Endothelial cell of umbilical vein (primary cell): ENCODE data around the gene HRNR. TPM values are rescaled to one million over a fixed set of nuclear protein-coding genes. Genes with fewer than 3 reads are reported as not detected.
"Not testable (repeated sequence)": the region's sequence is repeated elsewhere in the genome, so short reads cannot be mapped to it uniquely, and the experiment has no call there.

Source experiments
- Bru-seq: library from RNA; stranded (reverse); fragments of 400-500 nt; gene quantifications from one replicate; lab custom pipeline; 2021; lab: Mats Ljungman, UMichigan
- BruChase-seq, 2 experiments: library from RNA; stranded (reverse); fragments of 400-500 nt; gene quantifications; one replicate each; lab custom pipeline; 2021; lab: Mats Ljungman, UMichigan
- BruUV-seq: library from RNA; stranded (reverse); fragments of 400-500 nt; replicated peaks from 2 replicates; lab custom pipeline; 2021; lab: Mats Ljungman, UMichigan
- CTCF ChIA-PET: fragments of 300-600, 350-600 bp; sonication (Branson Sonifier 250); formaldehyde crosslinking; loops from one replicate; lab custom pipeline; 2021; ENCODE audit warnings: antibody characterized with exemption, inconsistent platforms; lab: Charles Lee
- POLR2A ChIA-PET: fragments of 300-600, 350-600 bp; sonication (Branson Sonifier 250); formaldehyde crosslinking; loops from one replicate; lab custom pipeline; 2021; ENCODE audit warnings: antibody characterized with exemption, inconsistent platforms; lab: Charles Lee
- DNase-seq: peaks from one replicate; pipeline ENCODE4 v3.0.0-alpha.2; 2011; ENCODE audit warnings: low read depth, low spot score
- FAIRE-seq: peaks from 2 replicates; lab custom pipeline; 2011; peaks lifted over from hg19 to GRCh38; lab: Jason Lieb, UNC
- H2AFZ ChIP-seq: 2 replicates; pipeline ENCODE4 v1.6.0; 2012; ENCODE audit warnings: low read depth, low read length, control low read depth, inconsistent platforms
- H3K27ac ChIP-seq: 2 replicates; pipeline ENCODE4 v1.5.1; 2011; ENCODE audit warnings: low read depth, mild to moderate bottlenecking, control low read depth, low read length, moderate library complexity; ENCODE audit not compliant: insufficient read depth
- H3K27me3 ChIP-seq, 2 experiments: 2 replicates each; pipeline versions ENCODE4 v1.6.0 to v1.6.1; 2011; ENCODE audit warnings: low read length in 2 of 2, mixed read lengths in 1 of 2; ENCODE audit not compliant: control insufficient read depth in 2 of 2, insufficient read depth in 2 of 2
- H3K36me3 ChIP-seq, 2 experiments: 2 replicates in 1 of 2; 3 replicates in 1 of 2; pipeline ENCODE4 v1.5.1; 2011; ENCODE audit warnings: low read length in 2 of 2, mild to moderate bottlenecking in 1 of 2, moderate library complexity in 1 of 2; ENCODE audit not compliant: control insufficient read depth in 2 of 2, insufficient read depth in 2 of 2; ENCODE audit errors: extremely low read depth in 1 of 2
- H3K4me1 ChIP-seq: 3 replicates; pipeline ENCODE4 v1.5.1; 2011; ENCODE audit warnings: mild to moderate bottlenecking, low read length; ENCODE audit not compliant: control insufficient read depth, insufficient read depth; ENCODE audit errors: extremely low read depth
- H3K4me2 ChIP-seq: 2 replicates; pipeline ENCODE4 v1.6.1; 2011; ENCODE audit warnings: low read length, control low read depth, mixed read lengths; ENCODE audit not compliant: insufficient read depth
- H3K4me3 ChIP-seq, 3 experiments: fragments of 200-600 bp in 1 of 3; sonication (generic), shearing (Covaris generic) in 1 of 3; replicated peaks in 1 of 3; 2 replicates each; pipeline ENCODE4 v1.5.1; 2011 to 2016; ENCODE audit warnings: control low read depth in 3 of 3, low read length in 3 of 3, mild to moderate bottlenecking in 2 of 3, inconsistent platforms in 1 of 3, low read depth in 1 of 3, moderate library complexity in 1 of 3; ENCODE audit not compliant: insufficient read depth in 1 of 3
- H3K79me2 ChIP-seq: 2 replicates; pipeline ENCODE4 v1.6.0; 2012; ENCODE audit warnings: low read length, inconsistent platforms; ENCODE audit not compliant: control insufficient read depth, insufficient read depth
- H3K9ac ChIP-seq: replicated peaks from 2 replicates; pipeline ENCODE3; 2011; ENCODE audit warnings: low read length, control low read depth; ENCODE audit not compliant: insufficient read depth; ENCODE audit errors: extremely low read depth
- H3K9me1 ChIP-seq: replicated peaks from 3 replicates; pipeline ENCODE4 v1.6.0; 2011; ENCODE audit warnings: mild to moderate bottlenecking, low read length; ENCODE audit not compliant: control insufficient read depth, insufficient read depth; ENCODE audit errors: extremely low read depth
- H3K9me3 ChIP-seq: replicated peaks from 2 replicates; pipeline ENCODE4 v1.5.1; 2012; ENCODE audit warnings: low read length, inconsistent platforms; ENCODE audit not compliant: control insufficient read depth, insufficient read depth
- H4K20me1 ChIP-seq: replicated peaks from 2 replicates; pipeline ENCODE3; 2011; ENCODE audit warnings: mild to moderate bottlenecking, low read length; ENCODE audit not compliant: control insufficient read depth, insufficient read depth; ENCODE audit errors: extremely low read depth
- EZH2 ChIP-seq: IDR thresholded peaks from 2 replicates; pipeline ENCODE4 v1.6.1; 2012; ENCODE audit warnings: borderline replicate concordance, low read depth, mild to moderate bottlenecking, moderate library complexity, low read length, inconsistent platforms; ENCODE audit not compliant: severe bottlenecking
- FOS ChIP-seq: IDR thresholded peaks from 2 replicates; pipeline ENCODE4 v1.6.1; 2011; ENCODE audit warnings: mild to moderate bottlenecking, low read length, moderate library complexity, borderline replicate concordance; ENCODE audit not compliant: insufficient read depth
- GATA2 ChIP-seq: IDR thresholded peaks from 2 replicates; pipeline ENCODE4 v1.7.0; 2011; ENCODE audit warnings: low read depth, mild to moderate bottlenecking, moderate library complexity, mixed read lengths, low read length; ENCODE audit not compliant: insufficient read length, insufficient read depth
- JUN ChIP-seq: IDR thresholded peaks from 2 replicates; pipeline ENCODE4 v1.6.1; 2011; ENCODE audit warnings: borderline replicate concordance, low read depth; ENCODE audit not compliant: insufficient read length, insufficient read depth
- MYC ChIP-seq: IDR thresholded peaks from one replicate; pipeline ENCODE4 v1.6.1; 2011; ENCODE audit warnings: mild to moderate bottlenecking, low read depth, low read length
- POLR2A ChIP-seq: IDR thresholded peaks from 2 replicates; pipeline ENCODE4 v1.6.1; 2012; ENCODE audit warnings: low read depth, mild to moderate bottlenecking, control low read depth, low read length
- POLR2AphosphoS5 ChIP-seq: IDR thresholded peaks from 2 replicates; pipeline ENCODE4 v1.6.1; 2012; ENCODE audit warnings: low read depth, mild to moderate bottlenecking, control low read depth, low read length, moderate library complexity; ENCODE audit not compliant: insufficient read depth
- dilution Hi-C: fragments of 300-500 bp; cut with MboI; formaldehyde crosslinking; loops from one replicate; pipeline ENCODE4 v1.15.0; 2019; ENCODE audit warnings: low sequenced_read_pairs; ENCODE audit not compliant: extremely low pct_ligation_motif_present
- intact Hi-C: fragments of 100-400 bp; cut with micrococcal nuclease; formaldehyde crosslinking; loops from one replicate; pipeline ENCODE4 v1.10.0; 2022
- long read RNA-seq: library from polyadenylated mRNA; stranded (forward); transcript quantifications from one replicate; pipeline ENCODE4 v2.0.0, GENCODE V29; 2021
- polyA minus RNA-seq, 3 experiments: library from RNA; depleted of rRNA, polyadenylated mRNA; stranded (reverse); fragments of >200 nt; gene quantifications; 1 replicate in 1 of 3; 2 replicates in 2 of 3; pipeline ENCODE4 v1.2.3, GENCODE V29; 2011
- polyA plus RNA-seq, 4 experiments: library from polyadenylated mRNA; depleted of rRNA in 3 of 4; stranded (reverse) in 3 of 4; unstranded in 1 of 4; fragments of >200 nt; gene quantifications; 2 replicates each; pipeline versions ENCODE4 v1.2.1 to v1.2.3, GENCODE V29; 2011 to 2012; ENCODE audit warnings: missing spikeins in 1 of 4
- total RNA-seq: library from RNA; stranded (reverse); gene quantifications from 2 replicates; pipeline ENCODE4 v1.2.3, GENCODE V29; 2021
- TF ChIP-seq, protein P1 (sequence below): IDR thresholded peaks from 2 replicates; pipeline ENCODE4 v1.6.1; 2011; ENCODE audit not compliant: insufficient read depth, insufficient read length
- TF ChIP-seq, protein P2 (sequence below), 2 donors: IDR thresholded peaks; 1 replicate in 1 of 2; 2 replicates in 1 of 2; pipeline ENCODE4 v1.5.1; 2011; ENCODE audit warnings: low read length in 2 of 2, mild to moderate bottlenecking in 2 of 2, moderate library complexity in 2 of 2, control low read depth in 1 of 2, inconsistent platforms in 1 of 2, low read depth in 1 of 2; ENCODE audit not compliant: insufficient read depth in 1 of 2; ENCODE audit errors: extremely low read depth in 1 of 2

The HRNR gene
- total RNA-seq (not detected in 2 replicates), polyA plus RNA-seq (not detected in 2 replicates), polyA minus RNA-seq (not detected in 2 replicates), Bru-seq, nascent RNA (not detected), BruChase-seq, experiment 1, labeled RNA remaining after a 6-hour chase (not detected), BruChase-seq, experiment 2, labeled RNA remaining after a 2-hour chase (not detected)
- polyA plus RNA-seq (2011; cell fraction: cytosol; rRNA removed), result not detected in 2 replicates
- polyA plus RNA-seq (2011; cell fraction: nucleus; rRNA removed), result not detected in 2 replicates
- polyA plus RNA-seq (2012), result 0.07 and 0.11 TPM in 2 replicates
- not detected for polyA minus RNA-seq (2011; cell fraction: cytosol; rRNA and poly(A)+ RNA removed)
- not detected in 2 replicates for polyA minus RNA-seq (2011; cell fraction: nucleus; rRNA and poly(A)+ RNA removed)
- long read RNA-seq, result 0 reads

DNA sequence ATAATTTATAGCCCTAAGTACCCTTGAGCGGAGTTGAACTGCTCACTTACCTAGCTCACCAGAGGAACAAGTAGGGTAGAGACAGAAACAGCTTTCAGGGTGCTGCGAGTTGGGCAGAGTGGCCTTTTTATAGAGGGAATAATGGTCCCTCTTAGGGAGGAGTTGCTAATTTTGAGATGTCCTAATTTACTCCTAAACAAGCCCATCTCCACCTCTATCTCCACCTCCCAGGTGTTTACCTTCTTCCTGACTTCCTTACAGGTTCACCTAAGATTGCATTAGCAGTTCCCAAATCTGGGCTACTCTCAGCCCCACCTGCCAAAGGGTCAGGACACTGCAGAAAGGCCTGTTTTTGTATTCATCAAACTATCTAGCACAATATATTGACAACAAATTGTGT lies at the start of gene HRNR:
Gene HRNR (minus strand): TSS at position 101 of the 400 bp plus-strand sequence. CDS start 940 bp downstream, outside the sequence.
- H3K9me1 ChIP-seq, result no peaks in the 10 kb centered on the region
- H3K4me1 ChIP-seq, result no peaks in the 10 kb centered on the region
- no peaks in the 10 kb centered on the region for H3K36me3 ChIP-seq
- no peaks in the 10 kb centered on the region for H3K9me3 ChIP-seq
- dilution Hi-C loops, result no loop called here
- H3K9ac ChIP-seq, result no peak within 1 kb of the TSS
- intact Hi-C loops, result no loop called here
- BruUV-seq, result no TSS peak
- no peak within 1 kb of the TSS for H3K4me2 ChIP-seq
- no peaks in the 10 kb centered on the region for H3K79me2 ChIP-seq
- FAIRE-seq (no peak), DNase-seq (no peak)
- no peaks in the 10 kb centered on the region for H4K20me1 ChIP-seq
- no peak within 1 kb of the TSS for H3K4me3 ChIP-seq
- POLR2A ChIA-PET, result no interaction called here
- H3K27ac ChIP-seq, result no peak within 1 kb of the TSS
- TF ChIP-seq FOS (no peak), POLR2AphosphoS5 (no peak), MYC (no peak), POLR2A (no peak), JUN (no peak), GATA2 (no peak), EZH2 (no peak)
- TF ChIP-seq, protein P1, sequence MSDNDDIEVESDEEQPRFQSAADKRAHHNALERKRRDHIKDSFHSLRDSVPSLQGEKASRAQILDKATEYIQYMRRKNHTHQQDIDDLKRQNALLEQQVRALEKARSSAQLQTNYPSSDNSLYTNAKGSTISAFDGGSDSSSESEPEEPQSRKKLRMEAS, result no peak
- TF ChIP-seq, protein P2, sequence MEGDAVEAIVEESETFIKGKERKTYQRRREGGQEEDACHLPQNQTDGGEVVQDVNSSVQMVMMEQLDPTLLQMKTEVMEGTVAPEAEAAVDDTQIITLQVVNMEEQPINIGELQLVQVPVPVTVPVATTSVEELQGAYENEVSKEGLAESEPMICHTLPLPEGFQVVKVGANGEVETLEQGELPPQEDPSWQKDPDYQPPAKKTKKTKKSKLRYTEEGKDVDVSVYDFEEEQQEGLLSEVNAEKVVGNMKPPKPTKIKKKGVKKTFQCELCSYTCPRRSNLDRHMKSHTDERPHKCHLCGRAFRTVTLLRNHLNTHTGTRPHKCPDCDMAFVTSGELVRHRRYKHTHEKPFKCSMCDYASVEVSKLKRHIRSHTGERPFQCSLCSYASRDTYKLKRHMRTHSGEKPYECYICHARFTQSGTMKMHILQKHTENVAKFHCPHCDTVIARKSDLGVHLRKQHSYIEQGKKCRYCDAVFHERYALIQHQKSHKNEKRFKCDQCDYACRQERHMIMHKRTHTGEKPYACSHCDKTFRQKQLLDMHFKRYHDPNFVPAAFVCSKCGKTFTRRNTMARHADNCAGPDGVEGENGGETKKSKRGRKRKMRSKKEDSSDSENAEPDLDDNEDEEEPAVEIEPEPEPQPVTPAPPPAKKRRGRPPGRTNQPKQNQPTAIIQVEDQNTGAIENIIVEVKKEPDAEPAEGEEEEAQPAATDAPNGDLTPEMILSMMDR (IDR thresholded peaks at IDR 0.05; ENCODE audit: extremely low read depth in 1 of 2, insufficient read depth in 1 of 2, low read depth in 1 of 2, low read length in 2 of 2), result no peak
- CTCF ChIA-PET, result interaction anchor here (1.1 kb wide), 1 partner anchor 123 kb away, joined by 3 read pairs; no protein-coding TSS in a partner anchor
- no peak within 1 kb of the TSS for H2AFZ ChIP-seq
- no peaks in the 10 kb centered on the region for H3K27me3 ChIP-seq

DNA sequence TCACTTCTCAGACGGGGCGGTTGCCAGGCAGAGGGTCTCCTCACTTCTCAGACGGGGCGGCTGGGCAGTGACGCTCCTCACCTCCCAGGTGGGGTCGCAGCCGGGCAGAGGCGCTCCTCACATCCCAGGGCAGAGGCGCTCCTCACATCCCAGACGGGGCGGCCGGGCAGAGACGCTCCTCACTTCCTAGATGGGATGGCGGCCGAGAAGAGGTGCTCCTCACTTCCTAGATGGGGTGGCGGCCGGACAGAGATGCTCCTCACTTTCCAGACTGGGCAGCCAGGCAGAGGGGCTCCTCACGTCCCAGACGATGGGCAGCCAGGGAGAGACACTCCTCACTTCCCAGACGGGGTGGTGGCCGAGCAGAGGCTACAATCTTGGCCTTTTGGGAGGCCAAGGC lies 32.4 kb upstream of the HRNR start:
- H3K9me3 ChIP-seq, FAIRE-seq, H3K9ac ChIP-seq, H3K4me2 ChIP-seq, H4K20me1 ChIP-seq, H2AFZ ChIP-seq, intact Hi-C loops, H3K36me3 ChIP-seq, POLR2A ChIA-PET, DNase-seq, H3K4me1 ChIP-seq, BruUV-seq, H3K4me3 ChIP-seq, H3K9me1 ChIP-seq, H3K79me2 ChIP-seq, H3K27me3 ChIP-seq, CTCF ChIA-PET, H3K27ac ChIP-seq, dilution Hi-C loops: not testable (repeated sequence)
